WTC11 (cell line): ENCODE results near the gene ATP8B4.

Experiments
- CTCF ChIP-seq: fragments of 200-600 bp; IDR thresholded peaks from 2 replicates; pipeline ENCODE4 v1.8.0; 2022; ENCODE audit warnings: antibody characterized with exemption
- E2F4 ChIP-seq: sonication (generic); formaldehyde crosslinking; IDR thresholded peaks from 2 replicates; pipeline ENCODE4 v1.8.1; 2022; ENCODE audit warnings: low read depth, mild to moderate bottlenecking, moderate library complexity, missing genetic modification reagents, borderline replicate concordance
- E2F5 ChIP-seq: sonication (generic); formaldehyde crosslinking; IDR thresholded peaks from 2 replicates; pipeline ENCODE4 v1.8.1; 2022; ENCODE audit warnings: mild to moderate bottlenecking, moderate library complexity, missing genetic modification reagents
- ERG ChIP-seq: fragments of 250-450 bp; sonication (Bioruptor Pico); IDR thresholded peaks from 2 replicates; pipeline ENCODE4 v1.8.0; 2021; ENCODE audit warnings: mild to moderate bottlenecking
- FOXP4 ChIP-seq: sonication (generic); formaldehyde crosslinking; IDR thresholded peaks from 2 replicates; pipeline ENCODE4 v1.8.0; 2022; ENCODE audit warnings: mild to moderate bottlenecking, missing genetic modification reagents
- NFYB ChIP-seq: sonication (generic); formaldehyde crosslinking; conservative IDR thresholded peaks from 2 replicates; pipeline ENCODE4 v1.8.0; 2022; ENCODE audit warnings: low read depth, missing genetic modification reagents
- SP1 ChIP-seq: sonication (generic); formaldehyde crosslinking; conservative IDR thresholded peaks from 2 replicates; pipeline ENCODE4 v1.8.1; 2022; ENCODE audit warnings: missing genetic modification reagents
- USF2 ChIP-seq: sonication (generic); formaldehyde crosslinking; IDR thresholded peaks from 2 replicates; pipeline ENCODE4 v1.8.1; 2023; ENCODE audit warnings: mild to moderate bottlenecking, missing genetic modification reagents, moderate library complexity

GRCh38 chr15:49848807-49849206, 270.2 kb downstream of the ATP8B4 start:
- TF ChIP-seq CTCF = no peak
- TF ChIP-seq USF2 (CRISPR knock-in tag) = no peak
- TF ChIP-seq SP1 = no peak
- TF ChIP-seq NFYB (CRISPR knock-in tag) = no peak
- no peak for TF ChIP-seq E2F4 (CRISPR knock-in tag)
- TF ChIP-seq ERG (CRISPR knock-in tag) = no peak
- TF ChIP-seq E2F5 (CRISPR knock-in tag) = no peak
- no peak for TF ChIP-seq FOXP4 (CRISPR knock-in tag)
